Heart left ventricle (tissue), 13 donors: ENCODE results near the gene GAL3ST2.

Source experiments
- CTCF ChIP-seq, 12 donors: fragments of 200-600 bp; sonication (generic) in 4 of 12; IDR thresholded peaks; one replicate each; pipeline versions ENCODE4 v1.5.0 to v1.8.0; 2018 to 2022; ENCODE audit warnings: antibody characterized with exemption in 12 of 12, mild to moderate bottlenecking in 5 of 12
- POLR2A ChIP-seq, 2 donors: fragments of 450-650 bp; IDR thresholded peaks; one replicate each; pipeline ENCODE4 v1.6.1; 2017; ENCODE audit warnings: antibody characterized with exemption in 2 of 2, mild to moderate bottlenecking in 2 of 2, moderate library complexity in 2 of 2
- donor health status: ischemic (EF 13 %, LVEDD 7.1; RV severe dilation, severe dysfunction).
- donor health status: DM: no; HTN: yes; CAD: no.
- donor health status: DM: no; HTN: no; CAD: no.
- donor health status: ischemic (EF 25% LVEDD 6.9; RV normal size, moderate dysfunction).
- donor health status: ischemic (EF 25% LVEDD 5.7; RV mildly dilated, moderate dysfunction).
- donor health status: ischemic (EF 35%, LVEDD 5.7; RV mildly dilated, moderate dysfunction).
- donor health status: nonischemic (EF 11% LVEDD 7.7; RV severe dilation, severe dysfunction).
- donor health status: DM: yes; HTN: yes; CAD: no.
- donor health status: PGD.
- donor health status: ischemic (EF 29% LVEDD 5.4; RV normal size, mild dysfunction).
- donor health status: nonischemic (EF 23%, LVEDD 6.1; RV moderate dilation, normal function).

GRCh38 chr2:241817126-241817820 is 40.7 kb downstream of the GAL3ST2 start:
- no peak for TF ChIP-seq POLR2A (IDR thresholded peaks at IDR 0.05)
- TF ChIP-seq CTCF (IDR thresholded peaks at IDR 0.05): no peak
